GM23338 (cell line): Measurements from ENCODE around the gene DIPK1A. TPM values are rescaled to one million over a fixed set of nuclear protein-coding genes. Genes with fewer than 3 reads are reported as not detected.

ENCODE experiments used
- ATAC-seq: fragments of 200-7000 bp; cut with Tn5 transposase; 3 replicates; pipeline ENCODE4 v1.9.1; 2020
- DNase-seq: peaks from one replicate; pipeline ENCODE4 v3.0.0-alpha.2; 2015; ENCODE audit warnings: low spot score
- H2AFZ ChIP-seq: fragments of 200-600 bp; sonication (generic); 2 replicates; pipeline ENCODE4 v1.8.0; 2016; ENCODE audit warnings: antibody characterized with exemption, mild to moderate bottlenecking, moderate library complexity
- H3F3A ChIP-seq: fragments of 200-600 bp; sonication (generic); replicated peaks from 2 replicates; pipeline ENCODE4 v1.8.0; 2017; ENCODE audit warnings: antibody characterized with exemption, mixed run types, low read depth
- H3K27ac ChIP-seq: fragments of 200-600 bp; sonication (generic); 2 replicates; pipeline ENCODE4 v1.6.1; 2016; ENCODE audit warnings: low read depth
- H3K27me3 ChIP-seq: fragments of 200-600 bp; sonication (generic); 2 replicates; pipeline ENCODE4 v1.8.0; 2016; ENCODE audit warnings: mild to moderate bottlenecking, mixed run types, moderate library complexity; ENCODE audit not compliant: insufficient read depth
- H3K36me3 ChIP-seq: fragments of 200-600 bp; sonication (generic); 2 replicates; pipeline ENCODE4 v1.8.0; 2016; ENCODE audit warnings: mild to moderate bottlenecking; ENCODE audit not compliant: insufficient read depth
- H3K4me1 ChIP-seq: fragments of 200-600 bp; sonication (generic); 2 replicates; pipeline ENCODE4 v1.8.0; 2016; ENCODE audit warnings: mild to moderate bottlenecking, moderate library complexity; ENCODE audit not compliant: insufficient read depth
- H3K4me2 ChIP-seq: fragments of 200-600 bp; sonication (generic); 2 replicates; pipeline ENCODE4 v1.7.1; 2017; ENCODE audit warnings: mixed run types
- H3K4me3 ChIP-seq: fragments of 200-600 bp; sonication (generic); 2 replicates; pipeline ENCODE4 v1.6.1; 2016; ENCODE audit warnings: mixed run types
- H3K79me2 ChIP-seq: fragments of 200-600 bp; sonication (generic); replicated peaks from 2 replicates; pipeline ENCODE4 v1.8.0; 2017; ENCODE audit warnings: mild to moderate bottlenecking; ENCODE audit not compliant: insufficient read depth
- H3K9me2 ChIP-seq: fragments of 200-600 bp; sonication (generic); 2 replicates; pipeline ENCODE4 v1.8.0; 2017; ENCODE audit not compliant: insufficient read depth
- H4K20me1 ChIP-seq: fragments of 200-600 bp; sonication (generic); replicated peaks from 2 replicates; pipeline ENCODE4 v1.8.0; 2017; ENCODE audit warnings: mild to moderate bottlenecking; ENCODE audit not compliant: insufficient read depth
- H3K27ac Mint-ChIP-seq: 2 replicates; pipeline ENCODE4 v1.8.0; 2020; ENCODE audit warnings: inconsistent platforms, mild to moderate bottlenecking, moderate library complexity, mixed read lengths
- H3K27me3 Mint-ChIP-seq: 3 replicates; pipeline ENCODE4 v1.8.0; 2022; ENCODE audit warnings: low read depth, mild to moderate bottlenecking, moderate library complexity, mixed read lengths, inconsistent platforms; ENCODE audit not compliant: insufficient read depth, poor library complexity
- H3K36me3 Mint-ChIP-seq: 3 replicates; pipeline ENCODE4 v1.8.0; 2021; ENCODE audit warnings: low read depth, mild to moderate bottlenecking, inconsistent platforms, moderate library complexity, mixed read lengths
- H3K4me1 Mint-ChIP-seq: 3 replicates; pipeline ENCODE4 v1.8.0; 2020; ENCODE audit warnings: mild to moderate bottlenecking, inconsistent platforms, mixed read lengths
- H3K4me3 Mint-ChIP-seq: 3 replicates; pipeline ENCODE4 v1.8.0; 2021; ENCODE audit warnings: moderate library complexity, mild to moderate bottlenecking, inconsistent platforms, mixed read lengths
- H3K9me3 Mint-ChIP-seq: 3 replicates; pipeline ENCODE4 v1.8.0; 2020; ENCODE audit warnings: moderate library complexity, mild to moderate bottlenecking, inconsistent platforms, mixed read lengths
- CREB1 ChIP-seq: fragments of 250-450 bp; sonication (Bioruptor Pico); IDR thresholded peaks from 2 replicates; pipeline ENCODE4 v1.5.0; 2020; ENCODE audit warnings: low read depth, mild to moderate bottlenecking, moderate library complexity
- CTCF ChIP-seq, 2 experiments: fragments of 200-600 bp in 1 of 2; sonication (generic) in 1 of 2; conservative IDR thresholded peaks; 2 replicates each; pipeline versions ENCODE4 v1.5.1 to v1.6.1; 2016 to 2017; ENCODE audit warnings: antibody characterized with exemption in 2 of 2, low read depth in 2 of 2, mild to moderate bottlenecking in 2 of 2, moderate library complexity in 1 of 2
- ETS1 ChIP-seq: IDR thresholded peaks from 2 replicates; pipeline ENCODE4 v1.6.1; 2016; ENCODE audit warnings: antibody characterized with exemption
- EZH2 ChIP-seq: fragments of 200-600 bp; sonication (generic); IDR thresholded peaks from one replicate; pipeline ENCODE4 v1.8.0; 2017; ENCODE audit warnings: antibody characterized with exemption, mild to moderate bottlenecking, low read depth; ENCODE audit not compliant: unreplicated experiment
- EZH2phosphoT487 ChIP-seq: fragments of 200-600 bp; sonication (generic); IDR thresholded peaks from one replicate; pipeline ENCODE4 v1.8.1; 2018; ENCODE audit warnings: antibody characterized with exemption; ENCODE audit not compliant: unreplicated experiment
- JUNB ChIP-seq: IDR thresholded peaks from one replicate; pipeline ENCODE4 v1.6.1; 2016; ENCODE audit warnings: antibody characterized with exemption; ENCODE audit not compliant: unreplicated experiment
- NANOG ChIP-seq: IDR thresholded peaks from 2 replicates; pipeline ENCODE4 v1.6.1; 2016; ENCODE audit warnings: antibody characterized with exemption, borderline replicate concordance
- POLR2AphosphoS5 ChIP-seq: IDR thresholded peaks from 2 replicates; pipeline ENCODE4 v1.6.1; 2016; ENCODE audit warnings: antibody characterized with exemption, low read depth
- REST ChIP-seq: IDR thresholded peaks from one replicate; pipeline ENCODE4 v1.6.1; 2018; ENCODE audit warnings: antibody characterized with exemption; ENCODE audit not compliant: unreplicated experiment
- STAT1 ChIP-seq: IDR thresholded peaks from one replicate; pipeline ENCODE4 v1.6.1; 2016; ENCODE audit warnings: antibody characterized with exemption; ENCODE audit not compliant: unreplicated experiment
- ZNF114 ChIP-seq: fragments of 250-450 bp; sonication (Bioruptor Pico); IDR thresholded peaks from 2 replicates; pipeline ENCODE4 v1.5.0; 2020; ENCODE audit warnings: mild to moderate bottlenecking, moderate library complexity
- ZNF331 ChIP-seq: fragments of 250-450 bp; sonication (Bioruptor Pico); IDR thresholded peaks from 2 replicates; pipeline ENCODE4 v1.5.0; 2020; ENCODE audit warnings: low read depth, mild to moderate bottlenecking, moderate library complexity
- ZNF462 ChIP-seq: fragments of 250-450 bp; sonication (Bioruptor Pico); IDR thresholded peaks from 2 replicates; pipeline ENCODE4 v1.5.0; 2020; ENCODE audit warnings: mild to moderate bottlenecking, moderate library complexity
- polyA plus RNA-seq: library from polyadenylated mRNA; unstranded; fragments of >200 nt; fragmentation: Nextera tagmentation; extraction: Ambion mirVana; gene quantifications from 2 replicates; pipeline ENCODE4 v1.2.1, GENCODE V29; 2016
- total RNA-seq: library from RNA; depleted of rRNA; stranded (reverse); fragments of >200 nt; shearing (Covaris generic); gene quantifications from 2 replicates; pipeline ENCODE4 v1.2.3, GENCODE V29; 2014

DIPK1A gene
- total and polyA plus RNA-seq, 2 experiments from 2014 or later, result 4.8 to 6.1 TPM

- Histone ChIP-seq H3K79me2 (no peaks in the 10 kb centered on the region), H3K27ac (no peak overlapping the region), H3K4me1 (peaks cover 13% of the 10 kb centered on the region), H2AFZ (no peak overlapping the region), H3K4me3 (no peak overlapping the region), H3K27me3 (no peaks in the 10 kb centered on the region), H3K9me2 (0 out of 2 replicates have a peak, but pooled peaks cover 4% of the 10 kb centered on the region), H4K20me1 (no peaks in the 10 kb centered on the region), H3F3A (no peaks in the 10 kb centered on the region), H3K36me3 (no peaks in the 10 kb centered on the region), H3K4me2 (no peak overlapping the region)
- TF ChIP-seq STAT1, result no peak
- TF ChIP-seq NANOG, result no peak
- no peak for TF ChIP-seq CREB1 (CRISPR knock-in tag)
- no peak for TF ChIP-seq ZNF462 (CRISPR knock-in tag)
- no peak for TF ChIP-seq ZNF331 (CRISPR knock-in tag)
- no peak for TF ChIP-seq JUNB
- TF ChIP-seq POLR2AphosphoS5, result no peak
- no peak for TF ChIP-seq EZH2phosphoT487
- TF ChIP-seq REST, result no peak
- TF ChIP-seq EZH2, result no peak
- no peak for TF ChIP-seq CTCF (conservative IDR thresholded peaks at IDR 0.05; ENCODE audit: low read depth in 2 of 2)
- TF ChIP-seq ETS1, result no peak
- TF ChIP-seq ZNF114 (CRISPR knock-in tag), result no peak
- Mint-ChIP-seq H3K36me3 (no peaks in the 10 kb centered on the region), H3K4me1 (peaks cover 19% of the 10 kb centered on the region; the same call in 2 of the 3 replicates), H3K27me3 (no peaks in the 10 kb centered on the region), H3K9me3 (no peaks in the 10 kb centered on the region), H3K27ac (no peak overlapping the region), H3K4me3 (no peak overlapping the region)
- ATAC-seq (no peak), DNase-seq (no peak)
These were observed 41.5 kb upstream of the DIPK1A start for GRCh38 chr1:93002781-93003180.
